Adipocyte (in vitro differentiated cells): ENCODE data around the gene PTF1A.
A peak's percentile ranks its signal among the peaks of the same experiment; 100 is the strongest.

ENCODE experiments used
- DNase-seq: peaks from one replicate; pipeline ENCODE4 v3.0.0-alpha.2; 2015; ENCODE audit warnings: low read depth
- H3K27me3 ChIP-seq: replicated peaks from 2 replicates; pipeline ENCODE4 v1.7.0; 2013; ENCODE audit warnings: mild to moderate bottlenecking, low read length, moderate library complexity; ENCODE audit not compliant: control insufficient read depth, insufficient read depth
- H3K36me3 ChIP-seq: 2 replicates; pipeline ENCODE4 v1.7.0; 2013; ENCODE audit warnings: low read length, mild to moderate bottlenecking, moderate library complexity; ENCODE audit not compliant: control insufficient read depth, insufficient read depth, severe bottlenecking
- H3K4me1 ChIP-seq: 2 replicates; pipeline ENCODE4 v1.7.0; 2013; ENCODE audit warnings: mild to moderate bottlenecking, low read length, moderate library complexity; ENCODE audit not compliant: control insufficient read depth, insufficient read depth
- H3K4me3 ChIP-seq: 2 replicates; pipeline ENCODE4 v1.7.0; 2013; ENCODE audit warnings: mild to moderate bottlenecking, low read length, moderate library complexity
- H3K9ac ChIP-seq: 2 replicates; pipeline ENCODE4 v1.7.0; 2013; ENCODE audit warnings: mild to moderate bottlenecking, low read length, moderate library complexity
- H3K9me3 ChIP-seq: 2 replicates; pipeline ENCODE4 v1.7.0; 2013; ENCODE audit warnings: mild to moderate bottlenecking, low read length, moderate library complexity; ENCODE audit not compliant: control insufficient read depth

The PTF1A gene

DNA sequence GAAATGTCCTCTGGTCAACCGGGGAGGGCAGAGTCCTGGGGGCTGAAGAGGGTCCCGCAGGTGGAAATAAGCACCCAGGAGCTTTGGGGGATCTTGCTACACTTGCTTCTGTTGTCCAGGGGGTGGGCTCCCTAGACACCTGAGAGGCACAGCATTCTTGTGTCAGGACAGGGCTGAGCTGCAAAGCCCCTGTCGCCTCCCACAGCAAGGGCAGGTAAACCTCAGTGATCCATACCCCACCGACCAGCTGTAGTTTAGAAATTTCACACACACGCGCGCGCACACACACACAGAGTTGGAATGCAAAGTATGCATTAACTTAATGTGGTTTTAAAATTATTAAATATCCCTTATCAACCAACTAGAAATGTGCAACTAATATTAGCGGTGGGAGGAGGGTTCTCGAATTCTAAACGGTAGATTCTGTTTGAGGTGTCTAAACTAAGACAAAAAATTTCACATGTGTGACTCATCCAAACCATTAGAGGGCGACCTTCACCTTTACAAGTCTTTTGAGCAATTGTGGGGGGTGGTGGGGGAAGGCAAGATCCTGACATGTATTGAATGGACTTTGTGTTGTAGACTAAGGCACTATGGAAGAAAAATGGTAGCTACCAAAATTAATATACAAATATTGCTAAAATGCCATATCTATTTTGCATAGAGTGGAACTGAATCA is 34.3 kb upstream of the PTF1A start:
- peak; percentile 57 for DNase-seq
- Histone ChIP-seq H3K4me3 (peak overlapping the region; percentile 56), H3K9ac (no peak overlapping the region), H3K36me3 (no peaks in the 10 kb centered on the region), H3K27me3 (peaks cover 32% of the 10 kb centered on the region), H3K9me3 (no peaks in the 10 kb centered on the region), H3K4me1 (peaks cover 3% of the 10 kb centered on the region)

DNA sequence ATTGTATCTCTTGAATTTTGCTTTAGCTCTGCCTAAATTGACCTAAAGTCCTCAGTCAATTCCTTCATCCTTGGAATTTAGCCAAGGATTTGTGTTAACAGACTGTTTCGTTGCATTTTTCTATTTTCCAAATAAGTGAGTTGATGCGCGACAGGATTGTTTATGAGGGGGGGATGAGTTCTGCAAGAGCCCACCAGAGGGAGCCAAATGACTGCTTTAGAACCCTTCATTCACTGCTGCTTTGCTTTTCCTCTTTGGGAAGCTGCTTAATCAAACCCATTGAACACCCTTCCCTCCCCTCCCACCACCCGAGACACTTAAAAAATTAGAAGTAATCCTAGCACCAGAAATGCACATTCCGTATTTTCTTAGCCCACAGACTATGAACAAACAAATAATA is 33.7 kb upstream of the PTF1A start:
- H3K4me3 ChIP-seq = peak overlapping the region; percentile 56
- no peaks in the 10 kb centered on the region for H3K9me3 ChIP-seq
- no peak overlapping the region for H3K9ac ChIP-seq
- peaks cover 32% of the 10 kb centered on the region for H3K27me3 ChIP-seq
- H3K36me3 ChIP-seq = no peaks in the 10 kb centered on the region
- peaks cover 3% of the 10 kb centered on the region for H3K4me1 ChIP-seq
- peak; percentile 81 for DNase-seq

- Histone ChIP-seq H3K4me3 (no peak overlapping the region), H3K36me3 (no peaks in the 10 kb centered on the region), H3K4me1 (peaks cover 2% of the 10 kb centered on the region), H3K27me3 (peaks cover 60% of the 10 kb centered on the region), H3K9me3 (no peaks in the 10 kb centered on the region), H3K9ac (no peak overlapping the region)
- peak; percentile 39 for DNase-seq
Measured at GRCh38 chr10:23171232-23171876, 20.8 kb upstream of the PTF1A start.

DNA sequence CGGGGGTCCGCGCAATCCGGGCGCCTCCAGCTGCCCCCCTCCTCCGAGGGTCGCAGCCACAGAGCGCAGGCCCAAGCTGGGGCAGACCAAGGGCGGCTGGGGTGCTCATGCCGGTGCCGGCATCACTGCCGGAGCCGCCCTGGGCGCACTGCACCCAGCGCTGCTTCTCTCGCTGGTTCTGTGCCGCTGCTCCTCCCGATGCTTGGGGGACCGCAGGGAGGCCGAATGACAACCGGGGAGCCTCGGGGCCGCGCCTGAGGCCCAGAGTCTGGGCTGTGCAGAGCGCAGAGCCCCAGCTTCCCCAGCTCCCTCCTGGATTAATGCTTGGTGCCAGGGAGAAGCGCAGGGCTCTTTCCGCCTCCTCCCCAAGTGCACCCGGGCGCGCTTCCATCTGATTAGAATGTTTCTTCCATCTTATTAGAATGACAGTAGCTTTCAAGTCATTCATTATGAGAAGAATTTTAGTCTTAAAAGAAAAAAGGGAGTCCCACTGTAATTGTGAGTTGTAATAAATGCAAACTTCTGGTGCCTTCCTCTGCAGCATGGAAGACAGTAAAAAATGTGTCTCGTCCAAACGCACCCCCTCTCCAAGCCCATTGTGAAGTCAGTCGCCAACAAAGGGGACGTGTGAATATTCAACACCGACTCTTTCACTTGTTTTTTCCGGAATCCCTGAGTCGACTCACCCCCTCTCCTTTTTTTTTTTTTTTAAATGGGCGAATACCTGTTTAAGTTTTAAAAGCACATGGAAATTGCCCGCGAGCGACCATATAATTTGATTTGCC is 19.5 kb upstream of the PTF1A start:
- H3K9me3 ChIP-seq = no peaks in the 10 kb centered on the region
- no peak for DNase-seq
- H3K4me3 ChIP-seq = no peak overlapping the region
- H3K4me1 ChIP-seq = peaks cover 2% of the 10 kb centered on the region
- no peak overlapping the region for H3K9ac ChIP-seq
- H3K36me3 ChIP-seq = no peaks in the 10 kb centered on the region
- peaks cover 64% of the 10 kb centered on the region for H3K27me3 ChIP-seq

DNA sequence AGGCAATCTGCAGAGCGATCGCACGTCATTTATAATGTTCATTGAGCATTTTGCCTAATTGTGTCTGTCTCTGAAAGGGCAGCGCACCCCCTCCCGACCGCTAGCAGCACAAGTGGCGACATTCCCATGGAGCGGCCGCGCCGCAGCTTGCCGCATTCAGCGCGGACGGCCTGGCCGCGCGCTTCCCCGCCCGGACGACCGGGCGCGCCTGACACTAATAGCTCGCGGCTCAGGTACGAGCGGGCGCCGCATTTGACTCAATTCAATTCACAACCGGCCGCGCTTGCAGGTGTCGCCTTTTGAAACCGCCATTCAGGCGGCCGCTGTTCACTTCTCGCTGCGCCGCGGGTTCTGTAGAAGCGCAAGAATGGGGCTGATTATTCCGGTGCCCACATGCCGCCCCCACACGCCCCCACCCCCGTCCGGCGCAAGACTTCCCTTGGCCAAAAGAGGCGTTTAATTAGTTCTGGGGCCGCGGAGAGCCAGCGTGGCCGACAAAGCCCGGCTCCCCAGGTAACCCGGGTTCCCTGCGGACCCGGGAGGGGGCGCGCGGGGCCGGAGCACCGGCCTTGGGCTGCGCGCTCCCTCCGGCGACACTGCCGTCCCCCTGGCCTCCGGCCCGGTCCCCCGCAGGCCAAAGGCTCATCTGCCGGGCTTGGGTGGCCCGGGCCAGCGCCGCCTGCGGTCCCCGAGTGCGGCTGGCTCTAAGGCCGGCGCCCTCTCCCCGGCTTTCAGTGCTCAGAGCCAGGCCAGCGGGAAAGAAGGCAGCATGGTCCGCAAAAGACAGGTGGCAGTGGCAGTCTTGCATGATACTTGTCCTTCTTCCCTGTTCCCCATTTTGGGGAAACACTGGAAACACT is 18.7 kb upstream of the PTF1A start:
- Histone ChIP-seq H3K4me3 (no peak overlapping the region), H3K27me3 (peaks cover 65% of the 10 kb centered on the region), H3K9ac (no peak overlapping the region), H3K36me3 (no peaks in the 10 kb centered on the region), H3K9me3 (no peaks in the 10 kb centered on the region), H3K4me1 (peaks cover 2% of the 10 kb centered on the region)
- no peak for DNase-seq

GRCh38 chr10:23174074-23174976 is 17.8 kb upstream of the PTF1A start:
- Histone ChIP-seq H3K36me3 (no peaks in the 10 kb centered on the region), H3K4me1 (peaks cover 2% of the 10 kb centered on the region), H3K4me3 (no peak overlapping the region), H3K9ac (no peak overlapping the region), H3K9me3 (peaks cover 4% of the 10 kb centered on the region), H3K27me3 (peaks cover 68% of the 10 kb centered on the region)
- DNase-seq = no peak

DNA sequence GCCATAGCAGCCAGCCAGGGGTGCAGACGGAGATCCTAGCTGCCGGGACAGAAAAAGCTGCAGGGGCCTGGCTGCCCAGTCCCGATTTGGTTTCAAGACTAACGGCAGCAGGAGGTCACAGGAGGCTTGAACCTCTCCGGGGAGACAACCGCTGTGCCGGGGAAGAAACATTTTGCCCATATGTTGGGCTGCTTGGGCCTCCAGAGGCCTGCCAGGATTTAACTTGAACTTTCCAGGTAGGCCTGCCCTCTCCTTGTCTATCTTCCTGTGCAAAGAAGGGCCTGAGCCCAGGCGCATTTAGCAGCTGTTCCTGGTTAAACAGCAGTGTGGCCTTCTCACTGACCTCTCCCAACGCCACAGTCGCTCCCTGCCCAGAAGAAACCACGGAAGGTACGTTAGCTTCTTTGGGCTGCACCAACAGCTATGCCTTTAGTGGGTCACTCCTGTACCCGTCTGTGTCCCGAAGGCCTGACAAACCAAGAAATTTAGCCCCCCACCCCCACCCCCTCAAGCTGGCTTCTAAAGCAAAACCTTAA is 17.1 kb upstream of the PTF1A start:
- H3K27me3 ChIP-seq = peaks cover 68% of the 10 kb centered on the region
- H3K36me3 ChIP-seq = no peaks in the 10 kb centered on the region
- DNase-seq = no peak

DNA sequence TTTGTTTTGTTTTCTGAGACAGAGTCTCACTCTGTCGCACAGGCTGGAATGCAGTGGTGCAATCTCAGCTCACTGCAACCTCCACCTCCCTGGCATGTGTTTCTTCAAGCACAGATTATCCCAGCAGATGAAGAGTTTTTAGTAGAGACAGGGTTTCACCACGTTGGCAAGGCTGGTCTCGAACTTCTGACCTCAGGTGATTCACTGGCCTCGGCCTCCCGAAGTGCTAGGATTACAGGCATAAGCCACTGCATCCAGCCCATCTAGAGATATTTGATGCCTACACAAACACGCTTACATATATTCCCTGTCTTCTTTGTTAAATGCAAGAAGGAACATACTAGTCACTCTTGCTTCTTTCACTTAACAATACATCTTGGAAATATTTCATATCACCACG is 5.9 kb upstream of the PTF1A start:
- Histone ChIP-seq H3K9ac (no peak overlapping the region), H3K27me3 (peaks cover 50% of the 10 kb centered on the region), H3K36me3 (no peaks in the 10 kb centered on the region), H3K4me3 (no peak overlapping the region), H3K4me1 (no peaks in the 10 kb centered on the region), H3K9me3 (no peaks in the 10 kb centered on the region)
- DNase-seq = no peak

More for the DNA sequence above, 17.1 kb upstream of the PTF1A start:
- Histone ChIP-seq H3K4me3 (no peak overlapping the region), H3K9me3 (peaks cover 4% of the 10 kb centered on the region), H3K4me1 (peaks cover under 1% of the 10 kb centered on the region), H3K9ac (no peak overlapping the region)

DNA sequence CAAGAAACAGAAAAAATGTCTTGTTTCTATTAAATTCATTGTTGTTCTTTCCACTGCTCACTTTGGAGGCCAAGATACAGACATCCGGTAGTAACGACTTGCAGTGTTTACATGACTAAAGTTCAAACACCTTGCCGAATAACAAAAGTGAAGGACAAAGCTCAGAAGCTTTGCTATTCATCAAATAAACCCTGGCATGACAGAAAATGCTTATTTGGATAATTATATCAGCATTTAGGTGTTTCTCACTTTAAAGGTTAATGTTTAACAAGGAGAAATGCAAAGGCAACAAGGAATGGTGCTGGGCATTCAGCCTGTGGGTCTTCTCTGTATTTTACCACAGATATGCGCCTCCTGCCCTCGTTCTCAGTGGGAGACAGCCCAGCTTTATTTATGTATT is 5.4 kb upstream of the PTF1A start:
- Histone ChIP-seq H3K36me3 (no peaks in the 10 kb centered on the region), H3K4me3 (no peak overlapping the region), H3K9me3 (no peaks in the 10 kb centered on the region), H3K4me1 (no peaks in the 10 kb centered on the region), H3K9ac (no peak overlapping the region), H3K27me3 (peaks cover 53% of the 10 kb centered on the region)
- no peak for DNase-seq

DNA sequence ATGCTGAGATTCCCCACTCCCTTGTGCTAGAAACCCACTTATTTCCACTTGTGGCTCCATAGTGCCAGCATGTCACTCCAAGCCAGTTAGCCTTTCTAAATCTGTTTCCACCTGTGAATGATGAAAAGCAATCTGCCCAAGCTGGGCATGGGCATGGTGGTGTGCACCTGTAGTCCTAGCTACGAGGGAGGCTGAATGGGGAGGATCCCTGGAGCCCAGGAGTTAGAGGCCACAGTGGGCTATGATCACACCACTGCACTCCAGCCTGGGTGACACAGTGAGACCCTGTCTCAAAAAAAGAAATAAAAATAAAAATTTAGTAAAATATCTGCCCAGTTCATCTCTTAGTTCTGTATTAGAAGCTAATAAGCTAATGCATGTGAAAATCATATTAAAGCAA is 5.0 kb upstream of the PTF1A start:
- DNase-seq = no peak
- Histone ChIP-seq H3K9ac (no peak overlapping the region), H3K4me1 (no peaks in the 10 kb centered on the region), H3K9me3 (no peaks in the 10 kb centered on the region), H3K4me3 (no peak overlapping the region), H3K36me3 (no peaks in the 10 kb centered on the region), H3K27me3 (peaks cover 50% of the 10 kb centered on the region)
